SK-N-SH (cell line): ENCODE measurements around the gene TSPAN31. TPM values are rescaled to one million over a fixed set of nuclear protein-coding genes. Genes with fewer than 3 reads are reported as not detected.

Experiments used
- CTCF ChIA-PET: fragments of 300-600, 350-600 bp; formaldehyde crosslinking; extraction: SDS; loops from one replicate; lab custom pipeline; 2021; lab: Yijun Ruan, JAX
- POLR2A ChIA-PET: fragments of 350-600 bp; sonication (Branson Sonifier 250); formaldehyde crosslinking; extraction: SDS; loops from one replicate; lab custom pipeline; 2020; ENCODE audit warnings: antibody characterized with exemption, inconsistent platforms; lab: Yijun Ruan, JAX
- DNase-seq: peaks from one replicate; pipeline ENCODE4 v3.0.0; 2012
- H2AFZ ChIP-seq: fragments of 200-600 bp; sonication (generic); 2 replicates; pipeline ENCODE4 v1.8.1; 2016; ENCODE audit warnings: antibody characterized with exemption, mild to moderate bottlenecking, low read depth
- H3F3A ChIP-seq: fragments of 200-600 bp; sonication (generic); replicated peaks from 2 replicates; pipeline ENCODE3; 2016; ENCODE audit warnings: antibody characterized with exemption, mild to moderate bottlenecking; ENCODE audit not compliant: insufficient read depth
- H3K27ac ChIP-seq, 2 experiments: fragments of 200-500 bp in 1 of 2; fragments of 200-600 bp in 1 of 2; sonication (Bioruptor generic) in 1 of 2; sonication (generic), shearing (Covaris generic) in 1 of 2; 2 replicates each; pipeline versions ENCODE4 v1.5.1 to v1.6.1; 2014 to 2016; ENCODE audit warnings: low read depth in 2 of 2, inconsistent platforms in 1 of 2, low read length in 1 of 2, mild to moderate bottlenecking in 1 of 2, mixed read lengths in 1 of 2
- H3K27me3 ChIP-seq: fragments of 200-600 bp; sonication (generic), shearing (Covaris generic); 2 replicates; pipeline ENCODE4 v1.6.1; 2016; ENCODE audit warnings: mixed run types; ENCODE audit not compliant: insufficient read depth
- H3K36me3 ChIP-seq, 2 experiments: fragments of 200-500 bp in 1 of 2; fragments of 200-600 bp in 1 of 2; sonication (Bioruptor generic) in 1 of 2; sonication (generic) in 1 of 2; replicated peaks in 1 of 2; 2 replicates each; pipeline versions ENCODE3 to v1.5.1; 2014 to 2016; ENCODE audit warnings: low read length in 1 of 2, mild to moderate bottlenecking in 1 of 2; ENCODE audit not compliant: insufficient read depth in 2 of 2, control insufficient read depth in 1 of 2
- H3K4me1 ChIP-seq, 2 experiments: fragments of 200-500 bp in 1 of 2; fragments of 200-600 bp in 1 of 2; sonication (Bioruptor generic) in 1 of 2; sonication (generic), shearing (Covaris generic) in 1 of 2; 2 replicates each; pipeline versions ENCODE4 v1.5.1 to v1.6.1; 2014 to 2016; ENCODE audit warnings: low read depth in 1 of 2, low read length in 1 of 2, mixed run types in 1 of 2; ENCODE audit not compliant: insufficient read depth in 2 of 2, control insufficient read depth in 1 of 2
- H3K4me2 ChIP-seq: fragments of 200-600 bp; sonication (generic), shearing (Covaris generic); 2 replicates; pipeline ENCODE4 v1.6.1; 2017; ENCODE audit warnings: mixed run types
- H3K4me3 ChIP-seq, 2 experiments: fragments of 200-500 bp in 1 of 2; fragments of 200-600 bp in 1 of 2; sonication (Bioruptor generic) in 1 of 2; sonication (generic), shearing (Covaris generic) in 1 of 2; 2 replicates each; pipeline versions ENCODE4 v1.5.1 to v1.8.1; 2014 to 2016; ENCODE audit warnings: low read depth in 2 of 2, inconsistent platforms in 1 of 2, low read length in 1 of 2, mild to moderate bottlenecking in 1 of 2, mixed read lengths in 1 of 2, moderate library complexity in 1 of 2
- H3K79me2 ChIP-seq: fragments of 200-600 bp; sonication (generic); 2 replicates; pipeline ENCODE4 v1.8.1; 2017; ENCODE audit warnings: mild to moderate bottlenecking; ENCODE audit not compliant: insufficient read depth
- H3K9ac ChIP-seq: fragments of 200-600 bp; sonication (generic); 2 replicates; pipeline ENCODE4 v1.6.1; 2017; ENCODE audit warnings: mixed run types
- H3K9me2 ChIP-seq: fragments of 200-600 bp; sonication (generic); 2 replicates; pipeline ENCODE4 v1.6.1; 2017; ENCODE audit warnings: mixed run types
- H3K9me3 ChIP-seq: fragments of 200-600 bp; sonication (generic); 2 replicates; pipeline ENCODE4 v1.6.1; 2017; ENCODE audit warnings: mixed run types, mild to moderate bottlenecking, moderate library complexity
- H4K20me1 ChIP-seq: fragments of 200-600 bp; sonication (generic); 2 replicates; pipeline ENCODE4 v1.6.1; 2017; ENCODE audit warnings: mild to moderate bottlenecking, mixed run types; ENCODE audit not compliant: insufficient read depth
- CHD2 ChIP-seq: fragments of 150-350 bp; IDR thresholded peaks from 2 replicates; pipeline ENCODE4 v1.6.1; 2018; ENCODE audit warnings: low read length; ENCODE audit not compliant: partially characterized antibody
- ELF1 ChIP-seq: IDR thresholded peaks from 2 replicates; pipeline ENCODE4 v1.4.0; 2012
- EP300 ChIP-seq, 2 experiments: IDR thresholded peaks; 2 replicates each; pipeline versions ENCODE4 v1.4.0 to v1.6.1; 2012; ENCODE audit warnings: borderline replicate concordance in 1 of 2, low read depth in 1 of 2, low read length in 1 of 2
- EZH2phosphoT487 ChIP-seq: fragments of 200-600 bp; sonication (generic); IDR thresholded peaks from 2 replicates; pipeline ENCODE4 v1.6.1; 2017; ENCODE audit warnings: low read depth, mixed run types, mild to moderate bottlenecking, antibody characterized with exemption, moderate library complexity, borderline replicate concordance
- FOSL2 ChIP-seq: IDR thresholded peaks from 2 replicates; pipeline ENCODE4 v1.4.0; 2012; ENCODE audit warnings: low read depth, mild to moderate bottlenecking, moderate library complexity, borderline replicate concordance
- FOXM1 ChIP-seq: IDR thresholded peaks from 2 replicates; pipeline ENCODE4 v1.4.0; 2012; ENCODE audit warnings: low read depth, mild to moderate bottlenecking
- GATA2 ChIP-seq: sonication (generic); formaldehyde crosslinking; IDR thresholded peaks from 2 replicates; pipeline ENCODE4 v1.5.0; 2020; ENCODE audit warnings: mild to moderate bottlenecking, missing genetic modification reagents
- JUND ChIP-seq: IDR thresholded peaks from 2 replicates; pipeline ENCODE4 v1.4.0; 2012
- MEF2A ChIP-seq: IDR thresholded peaks from 2 replicates; pipeline ENCODE4 v1.4.0; 2012; ENCODE audit warnings: low read depth, borderline replicate concordance
- MXI1 ChIP-seq: IDR thresholded peaks from 2 replicates; pipeline ENCODE4 v1.6.1; 2012; ENCODE audit warnings: mild to moderate bottlenecking, low read depth, low read length, improper control_type of control experiment
- POLR2AphosphoS5 ChIP-seq: IDR thresholded peaks from 2 replicates; pipeline ENCODE4 v1.6.1; 2012; ENCODE audit warnings: low read depth, low read length
- RAD21 ChIP-seq: IDR thresholded peaks from 2 replicates; pipeline ENCODE4 v1.6.1; 2012; ENCODE audit warnings: mild to moderate bottlenecking, low read length
- RCOR1 ChIP-seq: fragments of 150-350 bp; IDR thresholded peaks from 2 replicates; pipeline ENCODE4 v1.6.1; 2017; ENCODE audit warnings: antibody characterized with exemption, low read length
- RXRA ChIP-seq: IDR thresholded peaks from 2 replicates; pipeline ENCODE4 v1.4.0; 2012; ENCODE audit warnings: low read depth, mild to moderate bottlenecking, borderline replicate concordance
- SMC3 ChIP-seq: IDR thresholded peaks from 2 replicates; pipeline ENCODE4 v1.6.1; 2012; ENCODE audit warnings: low read depth, low read length, improper control_type of control experiment
- TCF12 ChIP-seq: IDR thresholded peaks from 2 replicates; pipeline ENCODE4 v1.4.0; 2012
- WGBS: methylation state at CpG from one replicate; pipeline ENCODE4 v1.1.6; 2017; ENCODE audit warnings: low lambda C conversion rate; 5-methylcytosine and 5-hydroxymethylcytosine counted together
- polyA plus RNA-seq, 3 experiments: library from polyadenylated mRNA; depleted of rRNA; stranded (reverse); fragments of >200 nt; gene quantifications; 2 replicates each; pipeline ENCODE4 v1.2.3, GENCODE V29; 2012
- TF ChIP-seq, protein P1 (sequence below): fragments of 150-350 bp; IDR thresholded peaks from 2 replicates; pipeline ENCODE4 v1.6.1; 2016; ENCODE audit warnings: mild to moderate bottlenecking, low read depth, low read length
- TF ChIP-seq, protein P2 (sequence below): fragments of 200-600 bp; sonication (generic); IDR thresholded peaks from 2 replicates; pipeline ENCODE4 v1.6.1; 2017; ENCODE audit warnings: antibody characterized with exemption, mild to moderate bottlenecking, moderate library complexity

The TSPAN31 gene
- polyA plus RNA-seq, 1 of the 3 experiments (the other 2 are of a cell fraction), result 36.8 TPM

DNA sequence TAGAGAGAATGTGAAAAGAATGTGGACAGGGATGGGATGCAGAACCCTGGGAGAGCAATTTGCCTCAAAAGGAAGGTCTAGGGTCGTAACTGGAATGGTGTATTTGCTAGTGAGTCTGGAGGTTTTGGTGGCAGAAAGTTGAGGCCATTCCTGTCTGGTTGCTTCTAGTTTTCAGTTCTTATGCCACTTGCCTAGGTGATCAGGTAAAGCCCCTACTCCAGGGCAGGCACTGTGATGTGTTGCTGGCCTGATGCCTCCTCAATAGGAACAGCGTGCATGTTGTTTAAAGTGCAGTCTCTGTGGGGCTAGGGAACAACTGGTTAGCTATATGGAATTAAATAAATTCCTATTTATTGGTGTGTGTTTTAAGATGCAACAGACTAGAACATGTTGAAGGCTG lies 44.5 kb upstream of the TSPAN31 start:
- H3K9ac ChIP-seq, result no peak overlapping the region
- peaks cover 10% of the 10 kb centered on the region for H3K9me3 ChIP-seq
- H3F3A ChIP-seq, result no peaks in the 10 kb centered on the region
- peaks cover 3% of the 10 kb centered on the region; the same call in 1 of the 2 replicates for H3K79me2 ChIP-seq
- no peak overlapping the region for H2AFZ ChIP-seq
- H3K36me3 ChIP-seq, result peaks cover 20 to 54% of the 10 kb centered on the region in 2 experiments
- TF ChIP-seq MEF2A (no peak), FOXM1 (no peak), TCF12 (no peak), MXI1 (no peak), EZH2phosphoT487 (no peak), SMC3 (no peak), ELF1 (no peak), POLR2AphosphoS5 (no peak), RAD21 (no peak), FOSL2 (no peak), CHD2 (no peak), RCOR1 (no peak), GATA2 (no peak), RXRA (no peak), EP300 (IDR thresholded peaks at IDR 0.05; ENCODE audit: borderline replicate concordance in 1 of 2, low read depth in 1 of 2, low read length in 1 of 2) (no peak)
- TF ChIP-seq, protein P1, sequence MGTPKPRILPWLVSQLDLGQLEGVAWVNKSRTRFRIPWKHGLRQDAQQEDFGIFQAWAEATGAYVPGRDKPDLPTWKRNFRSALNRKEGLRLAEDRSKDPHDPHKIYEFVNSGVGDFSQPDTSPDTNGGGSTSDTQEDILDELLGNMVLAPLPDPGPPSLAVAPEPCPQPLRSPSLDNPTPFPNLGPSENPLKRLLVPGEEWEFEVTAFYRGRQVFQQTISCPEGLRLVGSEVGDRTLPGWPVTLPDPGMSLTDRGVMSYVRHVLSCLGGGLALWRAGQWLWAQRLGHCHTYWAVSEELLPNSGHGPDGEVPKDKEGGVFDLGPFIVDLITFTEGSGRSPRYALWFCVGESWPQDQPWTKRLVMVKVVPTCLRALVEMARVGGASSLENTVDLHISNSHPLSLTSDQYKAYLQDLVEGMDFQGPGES, result no peak
- TF ChIP-seq, protein P2, sequence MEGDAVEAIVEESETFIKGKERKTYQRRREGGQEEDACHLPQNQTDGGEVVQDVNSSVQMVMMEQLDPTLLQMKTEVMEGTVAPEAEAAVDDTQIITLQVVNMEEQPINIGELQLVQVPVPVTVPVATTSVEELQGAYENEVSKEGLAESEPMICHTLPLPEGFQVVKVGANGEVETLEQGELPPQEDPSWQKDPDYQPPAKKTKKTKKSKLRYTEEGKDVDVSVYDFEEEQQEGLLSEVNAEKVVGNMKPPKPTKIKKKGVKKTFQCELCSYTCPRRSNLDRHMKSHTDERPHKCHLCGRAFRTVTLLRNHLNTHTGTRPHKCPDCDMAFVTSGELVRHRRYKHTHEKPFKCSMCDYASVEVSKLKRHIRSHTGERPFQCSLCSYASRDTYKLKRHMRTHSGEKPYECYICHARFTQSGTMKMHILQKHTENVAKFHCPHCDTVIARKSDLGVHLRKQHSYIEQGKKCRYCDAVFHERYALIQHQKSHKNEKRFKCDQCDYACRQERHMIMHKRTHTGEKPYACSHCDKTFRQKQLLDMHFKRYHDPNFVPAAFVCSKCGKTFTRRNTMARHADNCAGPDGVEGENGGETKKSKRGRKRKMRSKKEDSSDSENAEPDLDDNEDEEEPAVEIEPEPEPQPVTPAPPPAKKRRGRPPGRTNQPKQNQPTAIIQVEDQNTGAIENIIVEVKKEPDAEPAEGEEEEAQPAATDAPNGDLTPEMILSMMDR, result no peak
- TF ChIP-seq, all 33 proteins: peak for 0
- Histone ChIP-seq H3K4me1 (no peaks in the 10 kb centered on the region), H4K20me1 (no peaks in the 10 kb centered on the region), H3K4me2 (no peak overlapping the region), H3K27me3 (no peaks in the 10 kb centered on the region), H3K27ac (no peak overlapping the region), H3K9me2 (no peaks in the 10 kb centered on the region), H3K4me3 (no peak overlapping the region)
- no peak for DNase-seq
- ChIA-PET CTCF (interaction anchor here (1.0 to 1.4 kb wide), 3 partner anchors 38 to 116 kb away, joined by 3 to 5 read pairs (median 3); partner anchors contain the start of gene AGAP2), POLR2A (no interaction called here)
- WGBS, result 95% methylated on average over 2 of the region's 2 CpGs

GRCh38 chr12:57707250-57707649 lies 37.6 kb upstream of the TSPAN31 start:
- CTCF ChIA-PET, result interaction anchor here (1.1 to 1.3 kb wide), 3 partner anchors 13 to 123 kb away, joined by 5 to 6 read pairs (median 5); partner anchors contain the start of gene OS9

More at GRCh38 chr12:57707250-57707649, 37.6 kb upstream of the TSPAN31 start:
- H3K4me2 ChIP-seq, result no peak overlapping the region
- 89% methylated on average over 3 of the region's 3 CpGs for WGBS
- no peaks in the 10 kb centered on the region for H4K20me1 ChIP-seq
- H3K27ac ChIP-seq, result no peak overlapping the region
- no peak overlapping the region for H3K9ac ChIP-seq
- TF ChIP-seq JUND (no peak), POLR2AphosphoS5 (no peak), ELF1 (no peak)
- H3K9me3 ChIP-seq, result peaks cover 17% of the 10 kb centered on the region
- peaks cover 0 to 58% of the 10 kb centered on the region in 2 experiments for H3K36me3 ChIP-seq
- H3F3A ChIP-seq, result peaks cover 13% of the 10 kb centered on the region
- H3K4me3 ChIP-seq, result no peak overlapping the region
- H3K9me2 ChIP-seq, result no peaks in the 10 kb centered on the region
- no peaks in the 10 kb centered on the region for H3K4me1 ChIP-seq
- POLR2A ChIA-PET, result no interaction called here
- no peak overlapping the region for H2AFZ ChIP-seq
- no peaks in the 10 kb centered on the region for H3K79me2 ChIP-seq
- no peak for DNase-seq
- no peaks in the 10 kb centered on the region for H3K27me3 ChIP-seq
